ENCODE results near the gene CDC42EP1.
"Not testable (repeated sequence)": the region's sequence is repeated elsewhere in the genome, so short reads cannot be mapped to it uniquely, and the experiment has no call there.

Gene CDC42EP1

GRCh38 chr22:37588546-37589215 is 28.4 kb downstream of the CDC42EP1 start:
- no peak for DNase-seq

- DNase-seq = no peak
Measured at GRCh38 chr22:37589636-37590035, 29.4 kb downstream of the CDC42EP1 start.

DNA sequence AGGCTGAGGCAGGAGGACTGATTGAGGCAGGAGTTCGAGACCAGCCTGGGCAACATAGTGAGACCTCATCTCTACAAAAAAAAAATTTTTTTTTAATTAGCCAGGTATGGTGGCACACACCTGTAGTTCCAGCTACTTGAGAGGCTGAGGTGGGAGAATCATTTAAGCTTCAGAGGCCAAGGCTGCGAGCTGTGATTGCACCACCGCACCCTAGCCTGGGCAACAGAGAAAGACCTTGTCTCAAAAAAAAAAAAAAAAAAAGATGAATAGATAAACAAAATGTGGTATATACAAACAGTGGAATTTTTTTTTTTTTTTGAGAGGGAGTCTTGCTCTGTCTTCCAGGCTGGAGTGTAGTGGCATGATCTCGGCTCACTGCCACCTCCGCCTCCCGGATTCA is 30.8 kb downstream of the CDC42EP1 start:
- not testable (repeated sequence) for DNase-seq

- no peak for DNase-seq
Measured at GRCh38 chr22:37591823-37592404, 31.6 kb downstream of the CDC42EP1 start.

- no peak for DNase-seq
Measured at GRCh38 chr22:37594237-37594636, 34.0 kb downstream of the CDC42EP1 start.

DNA sequence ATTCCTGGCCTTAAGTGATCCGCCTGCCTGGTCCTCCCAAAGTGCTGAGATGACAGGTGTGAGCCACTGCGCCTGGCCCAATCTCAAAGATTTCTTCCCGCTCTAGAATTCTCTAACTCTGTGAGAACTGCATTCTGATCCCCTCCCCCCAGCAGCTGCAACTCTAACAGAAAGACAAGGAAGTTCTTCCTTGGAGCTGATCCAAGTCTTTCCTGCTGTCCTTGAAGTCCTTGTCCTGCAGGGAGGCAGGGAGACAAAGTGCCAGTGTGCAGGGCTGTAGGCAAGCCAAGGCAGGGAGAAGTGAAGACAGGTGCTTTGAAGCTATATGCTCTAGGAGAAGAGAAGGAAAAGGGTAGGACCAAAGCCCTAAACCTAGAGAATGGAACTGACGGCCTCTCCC is 38.9 kb downstream of the CDC42EP1 start:
- DNase-seq = no peak

DNA sequence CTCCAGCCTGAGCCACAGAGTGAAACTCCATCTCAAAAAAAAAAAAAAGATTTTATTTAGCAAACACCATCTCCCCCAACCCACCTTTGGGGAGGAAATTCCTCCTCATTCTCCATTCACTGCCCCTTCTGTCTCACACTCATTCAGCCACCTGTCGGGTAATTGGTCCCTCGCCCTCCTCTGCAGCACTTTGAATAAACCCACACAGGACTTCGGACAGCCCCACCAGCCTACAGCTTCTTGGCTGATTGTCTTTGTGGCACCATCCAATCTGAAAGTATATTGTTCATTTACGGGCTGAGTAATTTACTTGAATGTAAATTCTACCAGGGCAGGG is 40.9 kb downstream of the CDC42EP1 start:
- DNase-seq = no peak

DNA sequence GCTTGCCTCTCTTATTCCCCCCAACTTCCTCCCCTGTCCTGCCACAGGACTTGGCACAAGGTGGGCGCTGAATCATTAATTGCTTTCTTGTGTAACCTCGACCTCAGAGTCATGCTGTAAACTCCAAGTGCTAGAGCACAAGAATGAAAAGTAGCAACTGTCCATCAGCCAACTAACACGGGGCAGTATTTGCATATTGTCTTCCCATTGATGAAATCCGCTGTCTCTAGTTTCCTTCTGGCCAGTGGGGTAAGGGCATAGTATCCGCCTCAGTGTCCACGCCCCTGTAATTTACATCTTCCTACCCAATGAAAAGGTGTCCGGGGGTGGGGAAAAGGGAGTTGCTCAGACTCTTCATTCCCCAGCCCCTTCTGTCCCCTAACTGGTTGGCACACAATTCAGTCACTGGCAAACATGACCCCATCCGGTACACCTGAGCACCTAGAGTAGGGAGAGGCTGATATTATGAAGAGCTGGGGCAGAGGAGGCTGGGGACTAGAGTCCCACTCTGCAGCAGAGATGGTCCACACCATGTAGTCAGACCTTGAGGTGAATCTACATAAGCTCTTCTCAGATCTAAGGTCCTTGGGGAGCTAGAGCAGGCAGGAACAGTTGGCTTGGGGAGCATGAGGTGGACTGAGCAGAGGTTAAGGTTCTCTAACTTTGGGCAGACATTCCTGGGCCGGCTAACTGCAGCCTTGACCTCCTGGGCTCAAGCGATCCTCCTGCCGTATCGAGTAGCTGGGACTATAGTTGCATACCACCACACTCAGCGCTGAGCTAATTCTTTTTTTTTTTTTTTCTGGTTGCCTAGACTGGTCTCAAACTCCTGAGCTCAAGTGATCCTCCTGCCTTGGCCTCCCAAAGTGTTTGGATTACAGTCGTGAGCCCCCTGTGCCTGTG is 41.5 kb downstream of the CDC42EP1 start:
- DNase-seq = peak; percentile 39

DNA sequence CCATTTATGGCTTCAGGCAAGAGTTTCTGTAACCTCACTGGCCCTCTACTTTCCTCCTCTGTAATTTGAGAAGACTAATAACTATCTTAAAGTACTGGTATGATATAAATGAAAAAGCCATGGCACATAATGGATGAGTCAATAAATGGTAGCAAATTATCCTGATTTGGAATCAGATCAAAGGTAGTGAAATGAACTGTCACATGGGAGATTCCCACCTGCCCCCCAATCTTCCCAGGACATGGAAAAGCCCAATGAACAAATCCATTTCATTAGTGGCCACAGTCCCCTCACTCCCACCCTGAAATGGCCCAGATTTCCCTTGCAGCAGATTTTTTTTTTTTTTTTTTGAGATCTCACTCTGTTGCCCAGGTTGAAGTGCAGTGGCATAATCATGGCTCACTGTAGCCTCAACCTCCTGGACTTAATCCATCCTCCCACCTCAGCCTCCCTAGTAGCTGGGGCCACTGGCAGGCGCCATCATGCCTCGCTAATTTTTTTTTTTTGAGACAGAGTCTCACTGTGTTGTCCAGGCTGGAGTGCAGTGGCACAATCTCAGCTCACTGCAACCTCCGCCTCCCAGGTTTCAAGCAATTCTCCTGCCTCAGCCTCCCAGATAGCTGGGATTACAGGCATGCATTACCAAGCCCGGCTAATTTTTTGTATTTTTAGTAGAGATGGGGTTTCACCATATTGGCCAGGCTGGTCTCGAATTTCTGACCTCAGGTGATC is 42.4 kb downstream of the CDC42EP1 start:
- not testable (repeated sequence) for DNase-seq

- DNase-seq = no peak
Measured at GRCh38 chr22:37604074-37604473, 43.8 kb downstream of the CDC42EP1 start.

DNA sequence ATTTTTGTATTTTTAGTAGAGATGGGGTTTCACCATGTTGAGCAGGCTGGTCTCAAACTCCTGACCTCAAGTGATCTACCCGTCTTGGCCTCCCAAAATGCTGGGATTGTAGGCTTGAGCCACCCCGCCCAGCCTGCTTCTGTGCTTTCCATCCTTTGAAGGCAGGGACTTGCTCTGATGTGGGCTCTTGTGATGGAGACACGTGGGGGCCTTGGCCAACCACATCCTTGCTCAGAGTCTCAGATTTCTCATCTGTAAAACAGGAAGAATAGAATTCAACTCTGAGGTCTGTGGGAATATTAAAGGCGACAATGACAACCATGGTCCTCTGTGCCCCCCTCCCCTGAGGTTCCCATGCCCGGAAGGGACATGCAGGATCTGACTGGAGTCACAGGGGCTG is 44.6 kb downstream of the CDC42EP1 start:
- DNase-seq = no peak

DNA sequence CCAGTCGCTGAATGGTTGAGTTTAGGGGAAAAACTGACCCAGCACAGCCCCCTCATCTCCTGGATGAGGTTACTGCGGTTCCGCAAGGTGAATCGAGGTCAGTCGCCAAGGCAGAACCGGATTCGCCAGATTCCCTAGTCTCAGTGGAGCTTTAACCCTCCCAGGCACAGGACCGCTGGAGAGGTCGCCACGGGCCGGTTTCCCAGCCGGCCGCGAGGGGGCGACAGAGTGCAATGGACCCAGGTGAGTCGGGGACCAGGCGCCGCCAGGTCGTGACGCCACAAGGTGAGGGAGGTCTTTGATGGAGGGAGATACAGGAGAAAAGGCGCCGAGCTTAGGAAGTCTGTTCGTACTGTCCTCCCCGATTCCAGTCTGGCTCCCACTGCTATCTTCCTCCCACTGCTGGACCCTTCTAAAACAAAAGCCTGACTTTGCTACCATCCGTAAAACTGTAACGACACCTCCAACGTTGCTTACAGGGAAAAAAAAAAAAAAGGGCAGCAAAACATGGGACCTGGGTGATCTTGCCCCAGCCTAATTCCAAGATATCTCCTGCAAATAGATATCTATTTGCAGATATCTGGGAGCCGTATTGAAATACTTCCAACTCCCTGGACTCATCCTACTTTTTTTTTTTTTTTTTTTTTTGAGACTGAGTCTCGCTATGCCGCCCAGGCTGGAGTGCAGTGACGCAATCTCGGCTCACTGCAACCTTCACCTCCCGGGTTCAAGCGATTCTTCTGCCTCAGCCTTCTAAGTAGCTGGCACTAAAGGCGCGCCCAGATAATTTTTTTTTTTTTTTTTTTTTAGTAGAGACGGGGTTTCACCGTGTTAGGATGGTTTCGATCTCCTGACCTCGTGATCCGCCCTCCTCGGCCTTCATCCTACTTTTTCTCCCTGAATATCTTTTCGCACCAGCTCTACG is 47.0 kb downstream of the CDC42EP1 start:
- peak; percentile 86 for DNase-seq

- DNase-seq = no peak
Measured at GRCh38 chr22:37607935-37608476, 47.7 kb downstream of the CDC42EP1 start.

DNA sequence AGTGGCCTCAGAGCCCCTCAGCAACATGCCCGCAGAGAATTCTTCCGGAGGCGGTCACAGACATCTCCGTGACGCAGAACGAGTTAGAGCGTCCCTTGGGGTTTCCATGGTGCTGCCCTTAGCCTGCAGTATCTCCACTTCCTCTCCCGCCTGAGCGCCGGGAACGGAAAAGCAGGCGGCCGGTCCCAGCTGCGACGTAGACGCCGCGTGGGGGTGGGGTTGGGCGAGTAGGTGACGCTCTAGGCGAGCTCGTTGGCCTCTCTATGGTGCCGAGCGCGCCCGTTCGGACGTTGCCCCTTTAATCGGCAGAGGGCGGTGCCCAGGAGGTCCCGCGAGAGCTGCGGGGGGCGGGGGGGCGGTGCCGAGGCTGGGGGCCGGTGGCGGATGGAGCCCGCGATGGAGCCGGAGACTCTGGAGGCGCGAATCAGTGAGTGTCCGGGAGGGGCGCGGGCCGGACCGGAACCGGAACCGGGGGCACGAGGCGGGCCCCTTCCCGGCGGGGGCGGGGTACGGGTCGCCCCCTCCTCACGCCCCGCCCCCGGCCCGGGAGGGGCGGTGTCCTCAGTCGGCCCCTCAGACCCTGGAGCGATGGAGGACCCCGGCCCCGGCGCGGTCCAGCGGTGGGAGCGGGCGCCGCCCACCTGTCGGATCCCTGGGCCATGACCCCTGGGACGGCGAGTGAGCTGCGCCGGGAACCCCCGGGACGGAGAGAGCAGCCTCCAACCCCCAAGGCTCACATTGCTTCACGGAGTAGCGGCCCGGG is 48.4 kb downstream of the CDC42EP1 start, which contains the start of gene GGA1:
Gene GGA1, plus strand, starts transcription at position 358 of the 763 bp plus-strand sequence. Its CDS starts 27 bp downstream, at position 385.
- peak; percentile 79 for DNase-seq

DNA sequence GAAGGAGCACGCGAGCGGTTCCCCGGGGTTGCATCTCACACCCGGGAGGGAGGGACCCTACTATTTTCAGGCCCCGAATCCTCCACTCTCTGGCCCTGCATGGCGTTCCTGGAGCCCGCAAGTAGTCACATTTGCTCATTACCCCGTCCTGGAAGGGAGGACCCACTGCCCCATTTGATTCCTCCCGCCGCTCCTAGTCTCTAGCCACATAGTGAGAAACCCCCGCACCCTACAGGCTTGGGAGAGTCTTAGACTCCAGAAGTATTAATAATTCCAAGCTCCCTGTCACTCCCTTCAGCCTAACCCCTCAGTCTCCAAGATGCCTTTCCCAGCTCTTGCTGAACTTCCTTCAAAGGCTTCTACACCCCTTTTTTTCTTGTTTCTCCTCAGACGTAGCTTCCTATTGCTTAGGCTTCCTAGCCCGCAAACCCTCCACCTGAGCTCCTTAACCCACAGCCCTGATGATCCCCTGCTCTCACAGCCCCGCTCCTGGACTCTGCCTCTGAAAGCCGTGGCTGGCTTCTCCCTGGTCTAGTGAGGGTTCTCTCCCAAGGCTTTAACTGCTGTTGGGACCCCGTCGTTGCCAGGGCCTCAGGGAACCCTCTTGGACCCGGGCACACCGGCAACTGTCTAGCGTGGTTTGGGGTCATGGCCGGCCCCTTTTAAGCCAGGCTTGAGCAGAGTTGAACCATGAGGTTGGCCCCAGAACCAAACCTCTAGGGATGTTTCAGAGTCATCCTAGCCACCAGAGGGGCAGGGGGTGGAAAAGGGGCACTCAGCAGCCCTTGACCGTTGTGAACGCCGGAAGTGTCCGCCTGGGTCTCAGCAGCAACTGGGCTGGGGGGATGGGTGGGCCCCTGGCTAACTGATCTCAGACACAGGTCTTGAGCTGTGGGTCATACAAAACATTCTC is 49.2 kb downstream of the CDC42EP1 start:
- no peak for DNase-seq

GRCh38 chr22:37610153-37610475 is 49.8 kb downstream of the CDC42EP1 start:
- DNase-seq = not testable (repeated sequence)

DNA sequence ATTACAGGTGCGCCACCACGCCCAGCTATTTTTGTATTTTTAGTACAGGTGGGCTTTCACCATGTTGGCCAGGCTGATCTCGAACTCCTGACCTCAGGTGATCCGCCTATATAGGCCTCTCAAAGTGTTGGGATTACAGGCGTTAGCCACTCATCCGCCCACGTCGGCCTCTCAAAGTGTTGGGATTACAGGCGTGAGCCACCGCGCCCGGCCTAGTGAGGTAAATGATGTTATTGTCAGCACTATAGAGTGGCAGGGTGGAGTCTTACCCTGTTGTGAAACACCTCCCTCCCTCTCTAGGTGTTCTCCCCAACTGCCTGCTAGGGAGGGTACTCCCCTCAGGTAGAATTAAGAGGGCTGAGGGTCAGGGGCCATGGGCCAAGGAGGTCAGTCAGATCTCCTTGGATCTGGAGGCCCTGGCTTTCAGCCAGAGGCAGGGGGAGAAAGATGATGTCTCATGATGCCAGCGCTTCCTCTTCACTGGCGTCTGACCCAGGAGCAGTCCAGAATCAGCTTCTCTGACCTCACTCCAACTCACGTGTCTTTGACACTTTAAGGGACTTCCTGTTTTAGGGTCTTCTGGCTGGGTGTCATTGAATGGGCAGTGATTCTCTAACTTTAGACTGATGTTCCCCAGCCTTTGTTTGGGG is 50.3 kb downstream of the CDC42EP1 start:
- DNase-seq = no peak

- no peak for DNase-seq
Measured at GRCh38 chr22:37611207-37611606, 50.9 kb downstream of the CDC42EP1 start.

All from NCI-H510A treated with DMSO at 0.1 percent for 48 hours (cell line).